HepG2 (cell line): ENCODE results near the gene ST3GAL2. TPM values are rescaled to one million over a fixed set of nuclear protein-coding genes. Genes with fewer than 3 reads are reported as not detected.
A peak's percentile ranks its signal among the peaks of the same experiment; 100 is the strongest.

Source experiments
- ADNP ChIP-seq: sonication (generic); formaldehyde crosslinking; IDR thresholded peaks from 2 replicates; pipeline ENCODE4 v1.4.0; 2020; ENCODE audit warnings: missing genetic modification reagents
- ARID4A ChIP-seq: sonication (generic); formaldehyde crosslinking; IDR thresholded peaks from 2 replicates; pipeline ENCODE4 v1.5.0; 2020; ENCODE audit warnings: mild to moderate bottlenecking, missing genetic modification reagents, borderline replicate concordance
- CREBL2 ChIP-seq: sonication (generic); formaldehyde crosslinking; IDR thresholded peaks from 2 replicates; pipeline ENCODE4 v1.8.1; 2023; ENCODE audit warnings: missing genetic modification reagents, mild to moderate bottlenecking, borderline replicate concordance
- FOXC1 ChIP-seq: sonication (generic); formaldehyde crosslinking; IDR thresholded peaks from 2 replicates; pipeline ENCODE4 v1.8.0; 2022; ENCODE audit warnings: mild to moderate bottlenecking, missing genetic modification reagents, borderline replicate concordance
- HNF4A ChIP-seq: sonication (generic); formaldehyde crosslinking; IDR thresholded peaks from 2 replicates; pipeline ENCODE4 v1.4.0; 2020; ENCODE audit warnings: missing genetic modification reagents
- KLF15 ChIP-seq: sonication (generic); formaldehyde crosslinking; IDR thresholded peaks from 2 replicates; pipeline ENCODE4 v1.8.1; 2023; ENCODE audit warnings: borderline replicate concordance, mild to moderate bottlenecking, inconsistent platforms, missing genetic modification reagents, mixed read lengths
- MLXIP ChIP-seq: sonication (generic); formaldehyde crosslinking; IDR thresholded peaks from 2 replicates; pipeline ENCODE4 v1.9.0; 2021; ENCODE audit warnings: missing genetic modification reagents, borderline replicate concordance
- SAP130 ChIP-seq: IDR thresholded peaks from 2 replicates; pipeline ENCODE4 v1.6.1; 2016; ENCODE audit warnings: low read depth
- SP4 ChIP-seq: sonication (generic); formaldehyde crosslinking; IDR thresholded peaks from 2 replicates; pipeline ENCODE4 v1.8.1; 2023; ENCODE audit warnings: mild to moderate bottlenecking, missing genetic modification reagents
- TGIF2 ChIP-seq: IDR thresholded peaks from 2 replicates; pipeline ENCODE4 v1.6.1; 2016; ENCODE audit warnings: control low read depth, missing compliant biosample characterization
- THRA ChIP-seq: sonication (generic); formaldehyde crosslinking; IDR thresholded peaks from 2 replicates; pipeline ENCODE4 v1.4.0; 2020; ENCODE audit warnings: missing genetic modification reagents, borderline replicate concordance
- ZBTB25 ChIP-seq: IDR thresholded peaks from 2 replicates; pipeline ENCODE4 v1.6.1; 2018; ENCODE audit warnings: missing genetic modification reagents
- ZFP62 ChIP-seq: sonication (generic); formaldehyde crosslinking; IDR thresholded peaks from 2 replicates; pipeline ENCODE4 v1.4.0; 2020; ENCODE audit warnings: missing genetic modification reagents
- ZNF513 ChIP-seq: sonication (generic); formaldehyde crosslinking; conservative IDR thresholded peaks from 2 replicates; pipeline ENCODE4 v1.5.0; 2020; ENCODE audit warnings: missing genetic modification reagents
- ZNF556 ChIP-seq: sonication (generic); formaldehyde crosslinking; IDR thresholded peaks from 2 replicates; pipeline ENCODE4 v1.4.0; 2020; ENCODE audit warnings: mild to moderate bottlenecking, missing genetic modification reagents, borderline replicate concordance
- ZNF558 ChIP-seq: sonication (generic); formaldehyde crosslinking; IDR thresholded peaks from 2 replicates; pipeline ENCODE4 v1.9.0; 2022; ENCODE audit warnings: mild to moderate bottlenecking, missing genetic modification reagents, borderline replicate concordance
- polyA plus RNA-seq, 8 experiments: library from polyadenylated mRNA; depleted of rRNA in 3 of 8; stranded (reverse) in 7 of 8; unstranded in 1 of 8; fragments of >200 nt; fragmentation: Illumina TruSeq in 4 of 8; extraction: Trizol in 4 of 8; gene quantifications; 2 replicates each; pipeline versions ENCODE4 v1.2.1 to v1.2.3, GENCODE V29; 2011 to 2016; ENCODE audit warnings: low read depth in 4 of 8, missing spikeins in 1 of 8, mixed read lengths in 1 of 8; ENCODE audit not compliant: insufficient read depth in 1 of 8
- total RNA-seq, 5 experiments: library from RNA; depleted of rRNA; stranded (reverse); fragments of >200 nt; fragmentation: Illumina TruSeq; extraction: Trizol; gene quantifications; 2 replicates each; pipeline ENCODE4 v1.2.3, GENCODE V29; 2016; ENCODE audit warnings: low read depth in 1 of 5

The ST3GAL2 gene
- total and polyA plus RNA-seq, 2 of the 13 experiments (the other 11 are each of a cell fraction or from before 2014, with no cell fraction given), result 16.3 to 24.9 TPM

GRCh38 chr16:70419384-70420327 lies 19.2 kb downstream of the ST3GAL2 start (continued):
- TF ChIP-seq CREBL2 (no peak), ZFP62 (CRISPR knock-in tag) (no peak), ZNF556 (CRISPR knock-in tag) (0 out of 2 replicates have a peak, but pooled peaks have one; percentile 0), TGIF2 (CRISPR knock-in tag) (no peak), HNF4A (CRISPR knock-in tag) (peak; percentile 29; the same call in 1 of the 2 replicates), FOXC1 (CRISPR knock-in tag) (0 out of 2 replicates have a peak, but pooled peaks have one; percentile 18), THRA (CRISPR knock-in tag) (no peak), SAP130 (0 out of 2 replicates have a peak, but pooled peaks have one; percentile 3), ZNF558 (no peak), ARID4A (CRISPR knock-in tag) (0 out of 2 replicates have a peak, but pooled peaks have one; percentile 3), MLXIP (CRISPR knock-in tag) (no peak), KLF15 (CRISPR knock-in tag) (no peak), ZBTB25 (CRISPR knock-in tag) (no peak), SP4 (CRISPR knock-in tag) (0 out of 2 replicates have a peak, but pooled peaks have one; percentile 9), ADNP (CRISPR knock-in tag) (no peak), ZNF513 (CRISPR knock-in tag) (no peak)
